PC-3 (cell line): ENCODE results near the gene TMEM231. TPM values are rescaled to one million over a fixed set of nuclear protein-coding genes. Genes with fewer than 3 reads are reported as not detected.

Source experiments
- ATAC-seq: fragments of 200-7000 bp; cut with Tn5 transposase; 2 replicates; pipeline ENCODE4 v1.9.1; 2020; ENCODE audit warnings: mild to moderate bottlenecking, moderate library complexity
- Bru-seq: library from RNA; stranded (reverse); fragments of 400-500 nt; gene quantifications from one replicate; lab custom pipeline; 2021; lab: Mats Ljungman, UMichigan
- BruChase-seq, 2 experiments: library from RNA; stranded (reverse); fragments of 400-500 nt; gene quantifications; one replicate each; lab custom pipeline; 2021; lab: Mats Ljungman, UMichigan
- BruUV-seq: library from RNA; stranded (reverse); fragments of 400-500 nt; replicated peaks from 2 replicates; lab custom pipeline; 2021; lab: Mats Ljungman, UMichigan
- CTCF ChIA-PET: fragments of 300-600 bp; sonication (Branson Sonifier 250); formaldehyde crosslinking; loops from one replicate; lab custom pipeline; 2022; ENCODE audit warnings: antibody characterized with exemption; lab: Charles Lee
- POLR2A ChIA-PET: fragments of 300-600 bp; sonication (Branson Sonifier 250); formaldehyde crosslinking; loops from one replicate; lab custom pipeline; 2022; ENCODE audit warnings: antibody characterized with exemption; ENCODE audit not compliant: unreplicated experiment; lab: Charles Lee
- DNase-seq: peaks from one replicate; pipeline ENCODE4 v3.0.0-alpha.2; 2015
- H2AFZ ChIP-seq: fragments of 300-600 bp; sonication (generic); 2 replicates; pipeline ENCODE4 v1.6.0; 2016; ENCODE audit warnings: antibody characterized with exemption, low read length
- H3F3A ChIP-seq: fragments of 300-600 bp; sonication (generic); one replicate; pipeline ENCODE4 v1.6.0; 2017; ENCODE audit warnings: antibody characterized with exemption, low read length, control low read depth, mild to moderate bottlenecking; ENCODE audit not compliant: unreplicated experiment
- H3K27ac ChIP-seq: fragments of 300-600 bp; sonication (generic); 2 replicates; pipeline ENCODE4 v1.5.1; 2016; ENCODE audit warnings: mild to moderate bottlenecking, low read length
- H3K27me3 ChIP-seq: fragments of 300-600 bp; sonication (generic); 2 replicates; pipeline ENCODE4 v1.6.1; 2016; ENCODE audit warnings: low read length, mixed read lengths
- H3K36me3 ChIP-seq: fragments of 300-600 bp; sonication (generic); 2 replicates; pipeline ENCODE4 v1.6.1; 2016; ENCODE audit warnings: low read depth, mixed run types, low read length, mixed read lengths
- H3K4me1 ChIP-seq: fragments of 300-600 bp; sonication (generic); 2 replicates; pipeline ENCODE4 v1.5.1; 2016; ENCODE audit warnings: low read length; ENCODE audit not compliant: insufficient read depth
- H3K4me2 ChIP-seq: fragments of 300-600 bp; sonication (generic); 2 replicates; pipeline ENCODE4 v1.6.0; 2016; ENCODE audit warnings: low read length
- H3K4me3 ChIP-seq: fragments of 300-600 bp; sonication (generic); 2 replicates; pipeline ENCODE4 v1.5.1; 2016; ENCODE audit warnings: mild to moderate bottlenecking, low read length, mixed read lengths
- H3K79me2 ChIP-seq: fragments of 300-600 bp; sonication (generic); 2 replicates; pipeline ENCODE4 v1.6.1; 2017; ENCODE audit warnings: low read length, mixed read lengths
- H3K9ac ChIP-seq: fragments of 300-600 bp; sonication (generic); 2 replicates; pipeline ENCODE4 v1.6.0; 2016; ENCODE audit warnings: mild to moderate bottlenecking, low read length
- H3K9me2 ChIP-seq: fragments of 300-600 bp; sonication (generic); replicated peaks from 2 replicates; pipeline ENCODE4 v1.6.1; 2016; ENCODE audit warnings: mixed run types, low read length, mixed read lengths
- H3K9me3 ChIP-seq: fragments of 300-600 bp; sonication (generic); 2 replicates; pipeline ENCODE4 v1.6.1; 2016; ENCODE audit warnings: low read length, mixed read lengths
- H4K20me1 ChIP-seq: fragments of 300-600 bp; sonication (generic); 2 replicates; pipeline ENCODE4 v1.6.1; 2016; ENCODE audit warnings: low read length, mixed read lengths
- CTCF ChIP-seq: fragments of 300-600 bp; sonication (generic); conservative IDR thresholded peaks from 2 replicates; pipeline ENCODE4 v1.5.1; 2017; ENCODE audit warnings: antibody characterized with exemption, low read depth, mild to moderate bottlenecking, low read length
- EZH2 ChIP-seq: fragments of 300-600 bp; sonication (generic); IDR thresholded peaks from one replicate; pipeline ENCODE4 v1.6.1; 2017; ENCODE audit warnings: antibody characterized with exemption, mild to moderate bottlenecking, low read length; ENCODE audit not compliant: unreplicated experiment
- EZH2phosphoT487 ChIP-seq: fragments of 300-600 bp; sonication (generic); IDR thresholded peaks from 2 replicates; pipeline ENCODE4 v1.6.1; 2018; ENCODE audit warnings: mild to moderate bottlenecking, antibody characterized with exemption, low read length, borderline replicate concordance
- intact Hi-C: fragments of 100-400 bp; cut with micrococcal nuclease; formaldehyde crosslinking; loops from 2 replicates; pipeline ENCODE4 v1.9.0; 2023
- long read RNA-seq: library from polyadenylated mRNA; unstranded; transcript quantifications from one replicate; pipeline ENCODE4 v2.0.0, GENCODE V29; 2021; ENCODE audit not compliant: unreplicated experiment
- total RNA-seq: library from RNA; depleted of rRNA; stranded (reverse); fragments of >200 nt; gene quantifications from 2 replicates; pipeline ENCODE4 v1.2.3, GENCODE V29; 2014; rRNA removed

Gene TMEM231
- total RNA-seq (9.6 and 20.2 TPM in 2 replicates), Bru-seq, nascent RNA (percentile 45 among the genes with signal in this experiment), BruChase-seq, experiment 1, labeled RNA remaining after a 6-hour chase (percentile 62 among the genes with signal in this experiment), BruChase-seq, experiment 2, labeled RNA remaining after a 2-hour chase (percentile 59 among the genes with signal in this experiment)
- long read RNA-seq, full-length matches to known transcripts: 19 of 28 reads
- long read RNA-seq, partial matches to known transcripts: 2 of 28 reads
- long read RNA-seq, other reads (novel, unspliced or antisense): 7 of 28 reads

GRCh38 chr16:75555707-75556430 is at the start of gene TMEM231:
Gene TMEM231 (minus strand): TSS chr16:75556252. CDS start chr16:75556209, 43 bp downstream.
- ATAC-seq (peak; percentile 88), DNase-seq (peak; percentile 83)
- CTCF ChIA-PET: interaction anchor here (0.7 kb wide), 1 partner anchor 72 kb away, joined by 3 read pairs; no protein-coding TSS in a partner anchor

GRCh38 chr16:75603241-75603640 is 47.2 kb upstream of the TMEM231 start:
- Histone ChIP-seq H3K4me3 (no peak overlapping the region), H3K4me1 (no peaks in the 10 kb centered on the region), H3K9ac (no peak overlapping the region), H2AFZ (no peak overlapping the region), H3K9me2 (no peaks in the 10 kb centered on the region), H3K36me3 (peaks cover 32% of the 10 kb centered on the region), H3K79me2 (no peaks in the 10 kb centered on the region), H3K27ac (no peak overlapping the region), H3K27me3 (no peaks in the 10 kb centered on the region), H3F3A (no peaks in the 10 kb centered on the region), H3K4me2 (no peak overlapping the region), H3K9me3 (no peaks in the 10 kb centered on the region), H4K20me1 (no peaks in the 10 kb centered on the region)
- ATAC-seq (no peak), DNase-seq (no peak)
- CTCF ChIA-PET: no interaction called here
- POLR2A ChIA-PET: no interaction called here
- TF ChIP-seq EZH2 (no peak), EZH2phosphoT487 (no peak)
- BruUV-seq: no TSS peak
- intact Hi-C loops: no loop called here

More at GRCh38 chr16:75555707-75556430, at the start of gene TMEM231:
- intact Hi-C loops: loop anchor here (5.0 kb wide), 2 partner anchors 66 to 91 kb away; partner anchors contain the start of genes ADAT1, KARS1 and TERF2IP
- Histone ChIP-seq H3K9me3 (no peaks in the 10 kb centered on the region), H4K20me1 (no peaks in the 10 kb centered on the region), H3K4me3 (peak within 1 kb of the TSS; percentile 96), H3K27ac (peak within 1 kb of the TSS; percentile 37), H3K79me2 (no peaks in the 10 kb centered on the region; the same call in 1 of the 2 replicates), H3K4me1 (peaks cover 5% of the 10 kb centered on the region; the same call in 1 of the 2 replicates), H3K4me2 (peak within 1 kb of the TSS; percentile 98), H3K9ac (peak within 1 kb of the TSS; percentile 80), H3K27me3 (no peaks in the 10 kb centered on the region), H3F3A (no peaks in the 10 kb centered on the region), H2AFZ (peak within 1 kb of the TSS; percentile 94), H3K36me3 (no peaks in the 10 kb centered on the region), H3K9me2 (no peaks in the 10 kb centered on the region)
- no TSS peak for BruUV-seq
- TF ChIP-seq EZH2 (no peak), CTCF (no peak), EZH2phosphoT487 (no peak)
- POLR2A ChIA-PET: interaction anchor here (0.8 kb wide), 1 partner anchor 9 kb away, joined by 3 read pairs; no protein-coding TSS in a partner anchor

- no peaks in the 10 kb centered on the region for H4K20me1 ChIP-seq
- H3K4me1 ChIP-seq: peaks cover 6% of the 10 kb centered on the region
- no peak overlapping the region for H3K4me3 ChIP-seq
- H3K79me2 ChIP-seq: no peaks in the 10 kb centered on the region
- intact Hi-C loops: no loop called here
- no peaks in the 10 kb centered on the region for H3K9me3 ChIP-seq
- no peak overlapping the region for H2AFZ ChIP-seq
- no peaks in the 10 kb centered on the region for H3F3A ChIP-seq
- peaks cover 30% of the 10 kb centered on the region for H3K36me3 ChIP-seq
- H3K9me2 ChIP-seq: no peaks in the 10 kb centered on the region
- DNase-seq (no peak), ATAC-seq (peak; percentile 37)
- TSS peak; percentile 18 for BruUV-seq
- ChIA-PET POLR2A (no interaction called here), CTCF (interaction anchor here (0.5 kb wide), 1 partner anchor 82 kb away, joined by 4 read pairs; no protein-coding TSS in a partner anchor)
- no peak overlapping the region for H3K27ac ChIP-seq
- TF ChIP-seq EZH2phosphoT487 (no peak), EZH2 (no peak), CTCF (no peak)
- H3K27me3 ChIP-seq: no peaks in the 10 kb centered on the region
- H3K4me2 ChIP-seq: no peak overlapping the region
- H3K9ac ChIP-seq: no peak overlapping the region
Measured at GRCh38 chr16:75599452-75600277, 43.6 kb upstream of the TMEM231 start.
